ENCODE measurements around the gene CAMK2N1. TPM values are rescaled to one million over a fixed set of nuclear protein-coding genes. Genes with fewer than 3 reads are reported as not detected.

The CAMK2N1 gene
- total RNA-seq, 1 donor from 2014 or later = 11.3 TPM

GRCh38 chr1:20483833-20484518 is 2.0 kb downstream of the CAMK2N1 start:
- TF ChIP-seq CTCF (IDR thresholded peaks at IDR 0.05; ENCODE audit: insufficient read depth, low read length, severe bottlenecking) = peak; percentile 8
- Histone ChIP-seq H3K27me3 (ENCODE audit: control insufficient read depth, insufficient read depth, low read length) (no peaks in the 10 kb centered on the region), H3K36me3 (ENCODE audit: control insufficient read depth, insufficient read depth, low read length) (no peaks in the 10 kb centered on the region), H3K4me3 (ENCODE audit: low read depth, low read length) (peak overlapping the region; percentile 58)
- DNase-seq (ENCODE audit: low read depth) = no peak
- no peak for FAIRE-seq

GRCh38 chr1:20483098-20483832 is 2.7 kb downstream of the CAMK2N1 start:
- DNase-seq (ENCODE audit: low read depth) (no peak), FAIRE-seq (no peak)
- Histone ChIP-seq H3K4me3 (ENCODE audit: low read depth, low read length) (peak overlapping the region; percentile 58), H3K27me3 (ENCODE audit: control insufficient read depth, insufficient read depth, low read length) (no peaks in the 10 kb centered on the region), H3K36me3 (ENCODE audit: control insufficient read depth, insufficient read depth, low read length) (no peaks in the 10 kb centered on the region)
- no peak for TF ChIP-seq CTCF (IDR thresholded peaks at IDR 0.05; ENCODE audit: insufficient read depth, low read length, severe bottlenecking)

GRCh38 chr1:20481643-20482498 is 4.1 kb downstream of the CAMK2N1 start:
- no peak overlapping the region for H3K4me3 ChIP-seq (ENCODE audit: low read depth, low read length)
- DNase-seq (ENCODE audit: low read depth) (no peak), FAIRE-seq (no peak)
- H3K27me3 ChIP-seq (ENCODE audit: control insufficient read depth, insufficient read depth, low read length) = no peaks in the 10 kb centered on the region
- no peaks in the 10 kb centered on the region for H3K36me3 ChIP-seq (ENCODE audit: control insufficient read depth, insufficient read depth, low read length)
- TF ChIP-seq CTCF (IDR thresholded peaks at IDR 0.05; ENCODE audit: insufficient read depth, low read length, severe bottlenecking) = no peak

GRCh38 chr1:20480951-20481617 is 4.9 kb downstream of the CAMK2N1 start:
- peak; percentile 56 for DNase-seq (ENCODE audit: low read depth)
- no peak for TF ChIP-seq CTCF (IDR thresholded peaks at IDR 0.05; ENCODE audit: insufficient read depth, low read length, severe bottlenecking)
- Histone ChIP-seq H3K27me3 (ENCODE audit: control insufficient read depth, insufficient read depth, low read length) (no peaks in the 10 kb centered on the region), H3K4me3 (ENCODE audit: low read depth, low read length) (no peak overlapping the region), H3K36me3 (ENCODE audit: control insufficient read depth, insufficient read depth, low read length) (no peaks in the 10 kb centered on the region)
- FAIRE-seq = no peak

- H3K4me3 ChIP-seq (ENCODE audit: low read depth, low read length) = no peak overlapping the region
- no peaks in the 10 kb centered on the region for H3K27me3 ChIP-seq (ENCODE audit: control insufficient read depth, insufficient read depth, low read length)
- no peak for FAIRE-seq
- no peak for TF ChIP-seq CTCF (IDR thresholded peaks at IDR 0.05; ENCODE audit: insufficient read depth, low read length, severe bottlenecking)
- DNase-seq (ENCODE audit: low read depth) = peak; percentile 33
- no peaks in the 10 kb centered on the region for H3K36me3 ChIP-seq (ENCODE audit: control insufficient read depth, insufficient read depth, low read length)
Measured at GRCh38 chr1:20480243-20480944, 5.6 kb downstream of the CAMK2N1 start.

Data from bronchial epithelial cell (primary cell).